Measurements from ENCODE around the gene VEPH1. TPM values are rescaled to one million over a fixed set of nuclear protein-coding genes. Genes with fewer than 3 reads are reported as not detected.

VEPH1 gene
- total RNA-seq, 4 donors from 2014 or later: 0.07 TPM; not detected in 3

DNA sequence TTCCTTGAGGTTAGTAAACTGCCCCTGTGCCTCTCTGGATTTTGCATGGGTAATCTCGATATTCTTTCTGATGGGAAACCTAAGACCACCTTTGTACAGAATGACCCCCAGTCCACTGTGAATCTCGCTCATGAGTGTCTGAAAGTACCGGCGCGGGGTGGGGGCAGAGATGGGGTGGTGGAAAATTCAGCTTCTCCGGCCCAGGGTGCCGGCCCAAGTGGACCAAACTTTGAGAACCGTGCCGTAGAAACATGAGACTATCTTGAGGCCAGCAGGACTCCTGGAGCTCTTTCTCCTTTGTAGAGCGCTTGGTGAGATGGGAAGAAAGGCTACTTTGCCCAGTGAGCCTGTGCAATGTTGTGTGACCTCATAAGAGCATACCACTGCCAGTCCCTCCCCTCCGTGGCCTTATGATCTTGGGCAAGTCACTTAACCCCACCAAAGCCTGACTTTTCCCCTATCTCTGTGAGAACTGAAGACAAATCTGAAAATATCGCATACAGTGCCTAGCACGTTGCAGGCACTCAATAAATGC is 40.4 kb upstream of the VEPH1 start:
- ATAC-seq: no peak
- Histone ChIP-seq H3K27ac (peak overlapping the region; percentile 57 to 68 (median 62)), H3K4me3 (peak overlapping the region; percentile 40 to 54 (median 46)), H3K4me1 (peaks cover 0 to 4% of the 10 kb centered on the region in 2 donors), H3K27me3 (peaks cover 3 to 9% (median 7%) of the 10 kb centered on the region in 3 donors), H3K36me3 (no peaks in the 10 kb centered on the region), H3K9me3 (no peaks in the 10 kb centered on the region)
- DNase-seq: no peak
- TF ChIP-seq CTCF (IDR thresholded peaks at IDR 0.05 in 4 of 5, conservative IDR thresholded peaks at IDR 0.05 in 1 of 5) (no peak), POLR2A (IDR thresholded peaks at IDR 0.05) (no peak)
- intact Hi-C loops (cut with DNase I; ENCODE audit: low total_unique reads) (no loop called here), in situ Hi-C loops (cut with MboI; ENCODE audit: low sequenced_read_pairs in 4 of 4) (no loop called here)

DNA sequence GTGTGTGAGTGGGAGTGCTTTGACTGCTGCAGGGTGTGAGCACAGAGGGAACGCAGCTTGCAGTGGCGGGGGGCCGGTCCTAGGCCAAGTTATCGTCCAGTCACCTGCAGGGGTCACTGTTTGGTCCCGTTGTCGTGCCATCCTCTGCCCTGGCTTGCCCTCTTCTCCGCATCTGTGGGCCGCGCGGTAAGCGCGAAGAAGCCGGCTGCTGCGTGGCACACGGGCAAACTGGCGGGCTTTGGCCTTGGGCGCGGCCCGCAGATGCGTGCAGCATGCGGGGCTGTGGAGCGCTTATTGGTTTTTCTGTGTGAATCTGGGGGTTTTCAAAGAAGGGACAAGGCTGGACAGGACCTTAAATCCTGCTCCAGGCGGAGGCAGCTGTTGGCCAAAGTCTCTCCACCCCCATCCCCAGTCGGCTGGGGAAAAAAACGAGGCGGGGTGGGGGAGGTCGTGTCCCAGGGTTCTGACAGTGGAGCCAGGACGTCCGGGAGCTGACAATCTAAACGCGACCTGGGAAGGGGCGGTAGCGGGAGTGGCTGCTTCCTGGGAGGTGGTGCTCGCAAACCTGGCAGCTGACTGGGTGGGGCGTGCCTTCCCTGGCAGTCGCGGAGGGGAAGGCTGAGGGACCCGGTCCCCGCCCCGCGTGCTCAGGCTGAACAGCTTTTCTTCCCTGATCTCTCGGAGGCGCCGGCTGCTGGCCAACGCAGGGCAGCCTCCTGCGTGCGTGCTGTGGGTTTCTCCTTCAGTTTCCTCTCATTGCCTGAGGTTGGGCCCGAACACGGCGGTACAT is 39.7 kb upstream of the VEPH1 start:
- H3K4me3 ChIP-seq: peak overlapping the region; percentile 40 to 54 (median 46)
- H3K27me3 ChIP-seq: peaks cover 3 to 9% (median 7%) of the 10 kb centered on the region in 3 donors
- peak; percentile 48 to 56 for ATAC-seq
- H3K36me3 ChIP-seq: no peaks in the 10 kb centered on the region
- H3K4me1 ChIP-seq: peaks cover 0 to 4% of the 10 kb centered on the region in 2 donors
- peak overlapping the region; percentile 57 to 68 (median 62) for H3K27ac ChIP-seq
- peak; percentile 46 to 71 for DNase-seq
- intact Hi-C loops (cut with DNase I; ENCODE audit: low total_unique reads): no loop called here
- no peaks in the 10 kb centered on the region for H3K9me3 ChIP-seq
- TF ChIP-seq CTCF (IDR thresholded peaks at IDR 0.05 in 4 of 5, conservative IDR thresholded peaks at IDR 0.05 in 1 of 5) (no peak), POLR2A (IDR thresholded peaks at IDR 0.05) (peak in 1 of 2 donors; percentile 36)
- in situ Hi-C loops (cut with MboI; ENCODE audit: low sequenced_read_pairs in 4 of 4): no loop called here

DNA sequence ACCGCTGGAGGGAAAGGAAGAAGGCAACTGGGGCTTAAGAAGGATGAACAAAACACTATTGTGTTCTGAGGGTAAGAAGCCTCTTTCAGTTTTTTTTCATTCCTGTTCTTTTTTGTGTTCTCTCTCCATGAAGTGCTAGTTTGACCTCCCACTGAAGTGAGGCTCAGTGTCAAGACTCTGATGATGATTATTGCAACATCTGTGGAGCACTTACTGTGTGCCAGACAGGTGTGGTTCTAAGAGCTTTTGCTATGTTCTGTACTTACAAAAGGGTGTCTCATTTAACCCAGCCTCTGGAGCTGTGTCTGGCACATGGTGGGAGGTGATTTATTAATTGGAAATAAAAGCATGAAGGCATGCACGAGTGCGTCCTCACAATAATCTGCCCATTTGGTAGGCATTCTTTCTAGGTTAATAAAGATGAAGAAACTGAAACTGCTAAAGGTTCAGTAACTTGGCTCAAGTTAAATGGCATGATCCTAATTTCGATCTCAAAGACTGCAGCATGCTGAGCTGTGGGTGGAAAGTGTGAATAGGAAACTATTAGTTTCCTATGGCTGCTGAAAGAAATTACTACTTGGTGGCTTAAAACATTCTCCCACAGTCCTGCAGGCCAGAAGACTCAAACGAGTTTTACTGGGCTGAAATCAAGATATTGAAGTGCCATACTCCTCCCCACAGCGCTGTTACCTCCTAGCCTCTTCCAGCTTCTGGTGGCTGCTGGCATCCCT is 38.5 kb upstream of the VEPH1 start:
- no peaks in the 10 kb centered on the region for H3K36me3 ChIP-seq
- peak overlapping the region in 1 of 4 donors; percentile 44 for H3K27ac ChIP-seq
- ATAC-seq (peak; percentile 34 to 39), DNase-seq (no peak)
- H3K9me3 ChIP-seq: no peaks in the 10 kb centered on the region
- TF ChIP-seq CTCF (IDR thresholded peaks at IDR 0.05 in 4 of 5, conservative IDR thresholded peaks at IDR 0.05 in 1 of 5) (no peak), POLR2A (IDR thresholded peaks at IDR 0.05) (no peak)
- intact Hi-C loops (cut with DNase I; ENCODE audit: low total_unique reads) (no loop called here), in situ Hi-C loops (cut with MboI; ENCODE audit: low sequenced_read_pairs in 4 of 4) (no loop called here)
- no peak overlapping the region for H3K4me3 ChIP-seq
- peaks cover 3 to 9% (median 7%) of the 10 kb centered on the region in 3 donors for H3K27me3 ChIP-seq
- peaks cover 0 to 4% of the 10 kb centered on the region in 2 donors for H3K4me1 ChIP-seq

DNA sequence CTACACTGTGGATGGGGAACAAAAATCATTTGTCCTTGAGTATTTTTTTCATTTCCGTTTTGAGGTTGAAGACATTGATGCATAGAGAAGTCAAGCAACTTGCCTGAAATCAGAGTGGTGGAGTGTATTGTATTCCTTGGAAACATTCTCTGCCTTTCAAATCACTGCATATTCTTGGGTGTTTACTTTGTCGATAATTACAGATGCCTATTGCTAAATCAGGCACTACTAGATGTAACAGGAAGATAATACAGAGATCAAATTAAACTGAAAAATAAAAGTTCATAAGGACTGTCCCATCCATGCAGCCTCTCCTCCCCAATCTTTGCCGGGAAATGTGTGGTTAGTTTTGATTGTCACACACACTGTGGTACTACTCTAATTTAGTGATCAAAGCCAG is 37.4 kb upstream of the VEPH1 start:
- Histone ChIP-seq H3K36me3 (no peaks in the 10 kb centered on the region), H3K27me3 (peaks cover 3 to 9% (median 7%) of the 10 kb centered on the region in 3 donors), H3K4me3 (no peak overlapping the region), H3K9me3 (no peaks in the 10 kb centered on the region), H3K4me1 (peaks cover 0 to 4% of the 10 kb centered on the region in 2 donors), H3K27ac (no peak overlapping the region)
- intact Hi-C loops (cut with DNase I; ENCODE audit: low total_unique reads) (no loop called here), in situ Hi-C loops (cut with MboI; ENCODE audit: low sequenced_read_pairs in 4 of 4) (no loop called here)
- TF ChIP-seq POLR2A (IDR thresholded peaks at IDR 0.05) (no peak), CTCF (IDR thresholded peaks at IDR 0.05 in 4 of 5, conservative IDR thresholded peaks at IDR 0.05 in 1 of 5) (no peak)
- no peak for DNase-seq
- no peak for ATAC-seq

Data from gastrocnemius medialis (tissue), 4 donors.